Type B pancreatic cell (in vitro differentiated cells): ENCODE results near the gene MOB3C. TPM values are rescaled to one million over a fixed set of nuclear protein-coding genes. Genes with fewer than 3 reads are reported as not detected.

Experiments
- DNase-seq: peaks from one replicate; pipeline ENCODE4 v3.0.0; 2021; ENCODE audit warnings: mixed read lengths; ENCODE audit not compliant: unreplicated experiment; ENCODE audit errors: extremely low spot score
- H3K27ac Mint-ChIP-seq: 2 replicates; pipeline ENCODE4 v1.8.0; 2021; ENCODE audit warnings: mild to moderate bottlenecking, mixed read lengths
- H3K27me3 Mint-ChIP-seq: 2 replicates; pipeline ENCODE4 v1.8.0; 2021; ENCODE audit warnings: mixed read lengths
- H3K36me3 Mint-ChIP-seq: 2 replicates; pipeline ENCODE4 v1.8.0; 2021; ENCODE audit warnings: mixed read lengths
- H3K4me1 Mint-ChIP-seq: one replicate; pipeline ENCODE4 v1.8.0; 2021; ENCODE audit warnings: mixed read lengths; ENCODE audit not compliant: unreplicated experiment
- H3K4me3 Mint-ChIP-seq: 2 replicates; pipeline ENCODE4 v1.8.0; 2021; ENCODE audit warnings: mild to moderate bottlenecking, mixed read lengths
- H3K9me3 Mint-ChIP-seq: 2 replicates; pipeline ENCODE4 v1.8.0; 2021; ENCODE audit warnings: mixed read lengths
- CTCF ChIP-seq: fragments of 200-600 bp; sonication (generic); conservative IDR thresholded peaks from 2 replicates; pipeline ENCODE4 v1.5.0; 2021; ENCODE audit warnings: antibody characterized with exemption, mild to moderate bottlenecking
- total RNA-seq: library from RNA; stranded (reverse); gene quantifications from 2 replicates; pipeline ENCODE4 v1.2.1, GENCODE V29; 2021; ENCODE audit warnings: low replicate concordance

Gene MOB3C
- total RNA-seq, 1 donor from 2014 or later: 6.8 TPM

- Mint-ChIP-seq H3K36me3 (peaks cover 47% of the 10 kb centered on the region), H3K4me3 (no peak overlapping the region), H3K4me1 (peaks cover 15% of the 10 kb centered on the region), H3K9me3 (no peaks in the 10 kb centered on the region), H3K27me3 (no peaks in the 10 kb centered on the region), H3K27ac (no peak overlapping the region)
- TF ChIP-seq CTCF: no peak
- no peak for DNase-seq
These were observed 26.8 kb upstream of the MOB3C start for GRCh38 chr1:46643368-46643775.

- peaks cover 15% of the 10 kb centered on the region for H3K4me1 Mint-ChIP-seq
These were observed 25.6 kb upstream of the MOB3C start for GRCh38 chr1:46642115-46642680.

GRCh38 chr1:46639547-46639946 is 22.9 kb upstream of the MOB3C start:
- peaks cover 41% of the 10 kb centered on the region for H3K36me3 Mint-ChIP-seq
- DNase-seq: no peak
- no peak overlapping the region for H3K4me3 Mint-ChIP-seq
- H3K27ac Mint-ChIP-seq: no peak overlapping the region
- H3K27me3 Mint-ChIP-seq: no peaks in the 10 kb centered on the region
- TF ChIP-seq CTCF: no peak
- H3K9me3 Mint-ChIP-seq: no peaks in the 10 kb centered on the region
- peaks cover 15% of the 10 kb centered on the region for H3K4me1 Mint-ChIP-seq

More at GRCh38 chr1:46642115-46642680, 25.6 kb upstream of the MOB3C start:
- Mint-ChIP-seq H3K36me3 (peaks cover 43% of the 10 kb centered on the region), H3K9me3 (no peaks in the 10 kb centered on the region), H3K4me3 (no peak overlapping the region), H3K27ac (no peak overlapping the region), H3K27me3 (no peaks in the 10 kb centered on the region)
- no peak for TF ChIP-seq CTCF
- no peak for DNase-seq

- Mint-ChIP-seq H3K36me3 (peaks cover 47% of the 10 kb centered on the region), H3K27ac (no peak overlapping the region), H3K4me1 (peaks cover 15% of the 10 kb centered on the region), H3K9me3 (no peaks in the 10 kb centered on the region), H3K4me3 (no peak overlapping the region), H3K27me3 (no peaks in the 10 kb centered on the region)
- no peak for DNase-seq
- no peak for TF ChIP-seq CTCF
These were observed 22.3 kb upstream of the MOB3C start for GRCh38 chr1:46638921-46639320.

- Mint-ChIP-seq H3K4me3 (no peak overlapping the region), H3K36me3 (peaks cover 52% of the 10 kb centered on the region), H3K9me3 (no peaks in the 10 kb centered on the region), H3K27me3 (no peaks in the 10 kb centered on the region), H3K4me1 (peaks cover 10% of the 10 kb centered on the region), H3K27ac (no peak overlapping the region)
- TF ChIP-seq CTCF: no peak
- no peak for DNase-seq
These were observed 21.0 kb upstream of the MOB3C start for GRCh38 chr1:46637444-46638083.
